ENCODE measurements around the gene DHX40.
"Not testable (repeated sequence)": the region's sequence is repeated elsewhere in the genome, so short reads cannot be mapped to it uniquely, and the experiment has no call there.

Gene DHX40

DNA sequence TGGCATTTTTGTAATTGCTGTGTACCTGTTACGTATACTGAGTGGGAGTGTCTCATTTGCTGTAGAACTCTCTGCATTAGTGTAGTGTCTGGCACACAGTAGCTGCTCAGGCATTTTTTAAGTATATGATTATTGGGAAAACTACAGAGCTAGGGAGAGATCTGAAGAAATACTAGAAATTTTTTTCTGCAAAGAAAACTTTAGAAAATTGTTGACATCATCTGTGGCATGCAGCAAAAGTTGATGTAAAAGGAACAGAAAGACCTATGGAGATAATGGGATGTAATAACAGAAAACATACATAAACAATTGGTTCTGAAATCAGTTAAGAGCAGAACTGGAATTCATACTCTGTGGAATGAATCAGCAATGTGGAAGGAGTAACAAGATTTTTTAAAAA lies 65.9 kb downstream of the DHX40 start:
- DNase-seq, result no peak

DNA sequence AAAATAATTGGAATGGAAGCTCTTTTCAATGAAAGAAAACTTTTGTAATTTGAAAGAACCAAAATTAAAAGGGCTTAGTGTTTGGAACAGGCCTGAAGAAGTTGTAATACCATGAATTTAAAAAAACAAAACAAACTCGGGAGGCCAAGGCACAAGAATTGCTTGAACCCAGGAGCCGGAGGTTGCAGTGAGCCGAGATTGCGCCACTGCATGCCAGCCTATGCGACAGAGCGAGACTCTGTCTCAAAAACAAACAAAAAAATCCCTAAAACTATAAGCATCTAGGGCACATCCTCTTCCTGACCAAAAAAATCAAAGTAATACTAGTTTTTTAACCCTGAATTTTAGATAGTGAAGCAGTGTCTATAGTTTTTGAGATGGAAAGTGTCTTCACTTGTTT lies 67.0 kb downstream of the DHX40 start:
- no peak for DNase-seq

DNA sequence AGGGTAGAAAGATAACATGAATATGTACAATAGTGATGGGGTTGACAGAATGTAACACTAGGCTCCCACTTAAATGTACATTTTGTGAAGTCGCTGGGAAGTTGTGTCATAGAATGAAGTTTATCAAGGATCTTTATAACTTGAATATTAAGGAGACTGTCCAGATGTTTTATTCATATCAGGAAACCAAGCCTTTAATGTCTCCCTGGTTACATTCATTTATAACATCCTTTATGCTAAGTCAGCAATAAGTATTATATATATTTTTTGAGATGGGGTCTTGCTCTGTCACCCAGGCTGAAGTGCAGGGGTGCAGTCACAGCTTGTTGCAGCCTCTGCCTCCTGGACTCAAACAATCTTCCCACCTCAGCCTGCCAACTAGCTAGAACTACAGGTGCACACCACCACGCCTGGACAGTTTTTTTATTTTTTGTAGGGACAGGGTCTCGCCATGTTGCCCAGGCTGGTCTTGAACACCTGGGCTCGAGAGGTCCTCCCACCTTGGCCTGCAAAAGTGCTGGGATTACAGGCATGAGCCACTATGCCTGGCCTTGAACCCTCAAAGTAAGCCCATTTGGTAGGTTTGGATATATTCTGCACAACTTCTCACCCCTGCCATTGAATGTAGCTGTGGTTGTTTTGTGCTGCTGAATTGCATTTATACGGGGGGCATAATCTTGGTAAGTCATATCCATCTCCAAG lies 68.4 kb downstream of the DHX40 start:
- DNase-seq, result no peak

DNA sequence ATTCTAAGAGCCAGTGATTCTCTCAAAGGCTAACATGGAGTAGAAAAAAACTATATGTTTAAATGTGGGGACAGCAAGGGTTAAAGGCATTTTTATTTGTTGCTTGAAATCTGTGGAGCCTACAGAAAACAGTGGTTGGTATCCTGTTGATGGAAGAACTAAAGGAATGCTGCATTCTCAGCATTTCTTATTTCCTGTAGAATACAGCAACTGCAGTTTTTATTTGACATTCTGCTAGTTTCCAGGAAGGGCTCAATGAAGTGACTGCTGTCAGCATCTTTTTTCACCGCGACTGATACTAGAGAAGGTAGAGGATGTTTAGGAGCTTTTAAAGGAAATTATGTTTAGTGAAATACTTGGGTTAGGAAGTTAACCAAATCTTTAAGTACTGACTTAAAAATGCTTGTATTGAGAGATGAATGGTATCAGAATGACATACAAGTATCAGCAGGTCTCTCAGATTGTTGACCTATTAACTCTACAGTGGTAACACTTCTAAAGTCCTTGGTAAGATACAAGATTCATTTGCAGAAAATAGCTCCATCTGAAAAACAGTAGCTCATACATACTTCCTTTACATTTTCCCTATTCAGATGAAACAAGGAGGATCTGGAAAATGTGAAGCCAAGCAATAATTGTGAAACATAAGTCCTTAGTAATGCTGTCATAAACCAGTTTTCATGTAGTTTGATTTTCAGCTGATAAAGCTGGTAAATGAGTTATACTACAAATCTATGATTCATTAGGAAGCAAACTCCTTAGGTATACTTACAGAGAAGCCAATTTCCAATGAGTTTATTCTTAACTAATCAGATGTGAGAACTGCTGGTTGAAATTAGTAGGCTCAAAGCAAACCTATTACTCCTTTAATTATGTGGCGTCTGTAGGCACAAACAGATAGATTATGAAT lies 69.5 kb downstream of the DHX40 start:
- no peak for DNase-seq

DNA sequence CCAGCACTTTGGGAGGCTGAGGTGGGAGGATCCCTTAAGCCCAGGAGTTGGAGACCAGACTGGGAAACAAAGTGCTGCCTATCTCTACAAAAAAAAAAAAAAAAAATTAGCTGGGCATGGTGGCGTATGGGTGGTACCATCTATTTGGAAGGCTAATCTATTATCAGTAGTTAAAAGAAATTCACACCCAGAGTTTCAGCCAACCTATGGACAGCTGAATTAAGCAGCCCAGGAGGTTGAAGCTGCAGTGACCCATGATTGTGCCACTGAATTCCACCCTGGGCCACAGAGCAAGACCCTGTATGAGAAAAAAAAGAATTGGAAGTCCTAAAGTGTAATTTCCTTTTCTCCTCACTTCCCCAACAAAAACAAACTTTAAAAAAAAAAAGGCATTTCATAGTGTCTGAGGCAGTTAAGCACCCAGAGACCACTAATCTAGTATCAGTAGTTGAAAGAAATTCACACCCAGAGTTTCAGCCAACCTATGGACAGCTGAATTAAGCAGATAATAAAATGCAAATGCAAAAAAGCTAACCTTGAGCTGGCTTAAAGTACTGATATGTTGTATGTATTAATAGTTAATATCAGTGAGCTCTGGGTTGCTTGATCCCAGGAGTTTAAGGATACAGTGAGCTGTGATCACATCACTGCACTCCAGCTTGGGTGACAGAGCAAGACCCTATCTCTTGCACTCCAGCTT lies 72.4 kb downstream of the DHX40 start:
- no peak for DNase-seq

DNA sequence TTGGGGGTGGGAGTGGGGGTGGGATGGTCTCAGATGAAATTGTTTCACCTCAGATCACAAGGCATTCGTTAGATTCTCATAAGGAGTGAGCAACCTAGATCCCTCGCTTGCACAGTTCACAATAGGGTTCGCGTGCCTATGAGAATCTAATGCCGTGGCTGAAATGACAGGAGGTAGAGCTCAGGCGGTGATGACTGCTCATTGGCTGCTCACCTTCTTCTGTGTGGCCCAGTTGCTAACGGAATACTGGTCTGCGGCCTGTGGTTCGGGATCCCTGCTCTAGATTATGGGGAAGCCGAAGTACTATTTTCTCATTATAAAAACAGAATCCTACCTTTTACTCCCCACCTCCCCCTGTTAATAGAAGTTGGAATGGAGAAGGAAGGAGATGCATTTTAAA lies 73.1 kb downstream of the DHX40 start:
- no peak for DNase-seq

DNA sequence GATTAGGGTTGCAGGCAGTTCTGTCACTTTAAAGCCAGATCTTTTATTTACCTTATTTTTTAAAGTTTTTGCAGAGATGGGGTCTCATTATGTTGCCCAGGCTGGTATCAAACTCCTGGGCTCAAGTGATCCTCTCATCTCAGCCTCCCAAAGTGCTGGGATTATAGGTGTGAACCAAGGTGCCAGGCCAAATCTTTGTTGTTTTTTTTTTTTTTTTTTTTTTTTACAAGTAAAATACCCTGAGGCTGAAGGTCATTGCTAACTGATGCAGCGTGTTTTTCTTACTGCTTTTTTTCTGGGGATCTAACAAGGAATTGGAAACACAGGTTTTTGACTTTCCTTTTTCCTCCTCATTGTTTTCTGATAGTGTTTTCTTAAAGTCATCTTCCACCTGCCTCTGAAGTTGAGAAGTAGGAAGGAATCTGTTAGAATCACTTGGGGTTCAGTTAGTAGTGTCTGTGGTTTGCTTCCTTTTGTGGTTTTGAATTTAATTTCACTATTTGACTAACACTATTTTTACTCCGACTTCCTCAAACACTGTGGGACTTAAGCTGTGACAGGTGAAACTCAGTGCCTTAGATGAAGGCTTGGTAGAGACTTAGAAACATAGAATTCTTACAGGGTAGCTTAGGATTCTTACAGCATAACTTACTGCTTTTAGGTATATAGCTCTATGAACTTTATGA lies 76.5 kb downstream of the DHX40 start:
- DNase-seq, result no peak

DNA sequence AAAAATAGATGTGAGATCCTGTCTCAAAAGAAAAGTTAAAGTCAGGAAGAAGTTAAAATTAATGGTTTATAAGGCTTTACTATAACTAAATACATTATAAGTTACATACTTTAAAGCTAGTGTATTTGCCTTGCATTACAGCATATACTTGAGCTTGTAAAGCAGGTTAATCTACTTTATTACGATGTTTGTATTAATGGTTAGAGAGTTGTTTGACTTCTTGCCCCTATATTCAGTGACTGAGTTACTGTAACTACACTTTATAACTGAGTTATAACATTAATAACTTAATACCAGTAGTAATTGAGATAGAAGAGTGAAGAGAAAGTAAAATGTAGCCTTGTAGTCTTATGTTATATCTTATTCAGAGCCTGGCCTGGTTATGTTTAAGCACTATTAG lies 77.2 kb downstream of the DHX40 start:
- no peak for DNase-seq

DNA sequence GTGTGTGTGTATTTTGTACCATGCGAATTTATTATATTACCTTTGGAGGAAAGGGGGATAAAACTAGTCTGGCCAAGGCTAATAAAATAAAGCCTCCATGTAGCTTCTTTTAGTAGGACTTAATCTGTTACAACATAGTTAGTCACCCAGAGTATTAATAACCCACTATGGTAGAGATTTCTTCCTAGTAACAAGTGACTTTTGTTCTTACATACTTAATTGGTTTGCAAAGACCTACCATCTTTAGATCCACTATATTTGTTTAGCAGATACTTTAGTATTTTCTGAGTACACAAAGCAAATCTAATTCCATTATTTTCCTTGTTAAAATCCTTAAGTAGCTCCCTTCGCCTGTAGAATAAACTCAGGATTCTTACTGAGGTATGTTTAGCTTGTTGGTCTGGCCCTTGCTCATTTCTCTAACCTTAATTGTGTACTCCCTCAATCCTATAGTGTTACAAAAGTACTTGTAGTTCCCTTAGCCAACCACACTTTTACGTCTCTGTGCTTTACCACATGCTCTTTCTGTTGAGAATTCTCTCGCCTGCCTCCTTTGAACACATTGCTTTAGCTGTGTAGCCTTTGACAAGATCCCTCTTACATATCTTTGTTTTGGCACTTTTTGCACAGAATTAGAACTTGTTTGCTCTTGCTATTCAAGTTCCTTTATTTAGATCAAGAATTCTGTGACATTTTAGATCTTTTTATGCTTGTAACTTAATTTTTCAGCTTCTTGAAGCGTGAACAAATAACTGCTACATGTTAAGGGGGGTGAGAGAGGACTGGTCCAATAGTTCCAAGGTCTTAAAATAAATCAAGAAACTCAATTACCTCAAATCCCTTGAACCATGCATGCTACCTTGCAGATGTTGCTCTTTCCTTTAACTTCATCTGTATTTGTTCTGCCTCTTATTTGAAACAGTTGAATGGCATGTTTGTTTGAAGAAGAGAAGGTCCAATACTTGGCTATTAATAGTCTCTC lies 78.0 kb downstream of the DHX40 start:
- DNase-seq, result no peak

DNA sequence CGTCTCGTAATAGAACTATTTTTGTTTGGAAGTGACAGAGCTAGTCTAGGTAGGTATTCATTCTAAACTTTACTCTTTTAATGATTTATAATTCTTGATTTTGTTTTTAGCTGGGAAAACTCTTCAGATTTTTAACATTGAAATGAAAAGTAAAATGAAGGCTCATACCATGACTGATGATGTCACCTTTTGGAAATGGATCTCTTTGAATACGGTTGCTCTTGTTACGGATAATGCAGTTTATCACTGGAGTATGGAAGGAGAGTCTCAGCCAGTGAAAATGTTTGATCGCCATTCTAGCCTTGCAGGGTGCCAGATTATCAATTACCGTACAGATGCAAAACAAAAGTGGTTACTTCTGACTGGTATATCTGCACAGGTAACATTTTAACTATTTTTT lies 81.9 kb downstream of the DHX40 start:
- no peak for DNase-seq

DNA sequence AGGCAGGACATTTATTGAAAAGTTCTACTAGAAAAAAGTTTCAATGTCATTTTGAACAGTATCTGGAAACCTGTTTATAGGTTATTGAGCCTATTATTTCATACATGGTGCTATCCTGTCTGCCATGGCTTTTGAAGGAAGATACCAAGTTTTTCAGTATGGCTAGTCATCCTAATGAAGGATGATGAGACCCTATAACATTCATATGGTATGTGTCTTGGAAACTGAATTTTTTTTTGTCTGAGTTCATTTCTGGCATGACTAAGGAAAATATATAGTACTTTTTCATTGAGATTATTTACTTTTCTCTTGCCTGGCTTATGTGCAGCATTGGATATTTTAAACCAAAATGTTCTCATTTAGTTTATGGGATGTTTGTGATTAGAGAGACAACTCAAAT lies 84.5 kb downstream of the DHX40 start:
- no peak for DNase-seq

DNA sequence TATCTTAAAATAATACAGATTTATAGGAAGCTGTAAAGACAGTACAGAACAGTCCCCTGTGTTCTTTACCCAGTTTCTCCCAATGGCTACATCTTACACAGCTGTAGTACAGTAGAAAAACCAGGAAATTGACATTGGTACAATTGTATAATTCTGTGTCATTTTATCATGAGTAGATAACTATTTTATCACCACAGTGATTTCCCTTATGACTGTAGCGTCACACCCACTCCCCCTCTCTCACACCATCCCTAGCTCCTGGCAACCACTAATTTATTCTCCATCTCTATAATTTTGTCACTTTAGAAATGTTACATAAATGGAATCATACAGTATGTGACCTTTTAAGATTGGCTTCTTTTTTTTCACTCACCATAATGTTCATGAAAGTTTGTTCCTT lies 85.2 kb downstream of the DHX40 start:
- DNase-seq, result no peak

DNA sequence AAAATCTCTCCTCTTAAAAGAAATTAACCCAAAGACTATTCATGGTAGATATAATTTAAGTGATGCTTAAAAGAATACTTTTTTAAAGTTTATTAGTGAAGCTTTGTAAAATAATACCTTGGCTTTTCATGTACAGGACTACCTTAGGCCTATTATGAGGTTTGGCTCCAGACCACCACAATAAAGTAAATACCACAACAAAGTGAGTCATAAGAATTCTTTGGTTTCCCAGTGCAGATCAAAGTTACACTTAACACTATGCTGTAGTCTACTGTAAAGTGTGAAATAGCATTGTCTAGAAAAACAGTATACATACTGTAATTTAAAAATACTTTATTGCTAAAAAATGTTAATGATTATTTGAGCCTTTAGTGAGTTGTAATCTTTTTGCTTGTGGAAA lies 85.9 kb downstream of the DHX40 start:
- DNase-seq, result no peak

DNA sequence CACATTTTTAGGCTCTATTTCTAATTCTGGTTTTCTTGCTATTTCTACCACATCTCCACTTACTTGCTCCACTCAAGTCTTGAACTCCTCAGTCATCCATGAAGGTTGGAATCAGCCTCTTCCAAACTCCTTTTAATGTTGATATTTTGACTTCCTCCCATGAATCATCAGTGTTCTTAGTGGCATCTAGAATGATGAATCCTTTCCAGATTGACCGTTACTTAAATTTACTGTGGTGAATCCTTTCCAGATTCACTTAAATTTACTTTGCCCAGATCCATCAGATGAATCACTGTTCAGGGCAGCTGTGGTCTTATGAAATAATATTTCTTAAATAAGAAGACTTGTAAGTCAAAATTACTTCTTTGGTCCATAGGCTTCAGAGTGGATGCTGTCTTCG lies 86.7 kb downstream of the DHX40 start:
- DNase-seq, result no peak

DNA sequence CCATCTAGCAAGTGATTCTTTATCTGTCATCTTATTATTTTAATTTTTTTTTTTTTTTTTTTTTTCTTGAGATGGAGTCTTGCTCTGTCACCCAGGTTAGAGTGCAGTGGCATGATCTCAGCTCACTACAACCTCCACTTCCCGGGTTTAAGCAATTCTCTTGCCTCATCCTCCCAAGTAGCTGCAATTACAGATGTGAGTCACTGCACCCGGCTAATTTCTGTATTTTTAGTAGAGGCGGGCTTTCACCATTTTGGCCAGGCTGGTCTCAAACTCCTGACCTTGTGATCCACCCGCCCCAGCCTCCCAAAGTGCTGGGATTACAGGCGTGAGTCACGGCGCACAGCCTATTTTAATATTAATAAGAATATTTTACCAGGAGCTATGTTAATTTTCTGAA lies 91.2 kb downstream of the DHX40 start:
- not testable (repeated sequence) for DNase-seq

Data from T1000 (cell line).